ENCODE data around the gene ADARB2.

The ADARB2 gene

DNA sequence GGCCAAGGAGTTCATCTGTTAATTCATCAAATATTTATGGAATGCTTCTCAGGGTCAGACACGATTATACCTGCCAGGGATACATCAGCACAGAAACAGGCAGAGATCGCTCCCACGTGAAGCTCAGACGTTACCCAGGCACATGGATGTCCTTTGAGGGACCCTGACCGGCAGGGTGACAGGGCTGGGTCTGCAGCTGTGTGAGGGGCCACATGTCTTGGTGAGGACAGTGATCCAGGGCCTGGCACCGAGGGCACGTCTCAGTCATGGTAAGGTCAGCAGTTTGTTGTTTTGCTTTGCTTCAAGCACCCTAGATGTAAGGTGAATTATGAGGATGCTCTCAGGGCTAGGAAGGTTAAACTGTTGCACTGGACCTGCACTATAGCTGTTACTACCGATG, 453.2 kb downstream of the ADARB2 start:
- no peak for DNase-seq

- DNase-seq = no peak
Observed at GRCh38 chr10:1281405-1281782, 455.9 kb downstream of the ADARB2 start.

GRCh38 chr10:1280466-1281404, 456.6 kb downstream of the ADARB2 start:
- no peak for DNase-seq

- DNase-seq = no peak
Observed at GRCh38 chr10:1278306-1278705, 459.0 kb downstream of the ADARB2 start.

DNA sequence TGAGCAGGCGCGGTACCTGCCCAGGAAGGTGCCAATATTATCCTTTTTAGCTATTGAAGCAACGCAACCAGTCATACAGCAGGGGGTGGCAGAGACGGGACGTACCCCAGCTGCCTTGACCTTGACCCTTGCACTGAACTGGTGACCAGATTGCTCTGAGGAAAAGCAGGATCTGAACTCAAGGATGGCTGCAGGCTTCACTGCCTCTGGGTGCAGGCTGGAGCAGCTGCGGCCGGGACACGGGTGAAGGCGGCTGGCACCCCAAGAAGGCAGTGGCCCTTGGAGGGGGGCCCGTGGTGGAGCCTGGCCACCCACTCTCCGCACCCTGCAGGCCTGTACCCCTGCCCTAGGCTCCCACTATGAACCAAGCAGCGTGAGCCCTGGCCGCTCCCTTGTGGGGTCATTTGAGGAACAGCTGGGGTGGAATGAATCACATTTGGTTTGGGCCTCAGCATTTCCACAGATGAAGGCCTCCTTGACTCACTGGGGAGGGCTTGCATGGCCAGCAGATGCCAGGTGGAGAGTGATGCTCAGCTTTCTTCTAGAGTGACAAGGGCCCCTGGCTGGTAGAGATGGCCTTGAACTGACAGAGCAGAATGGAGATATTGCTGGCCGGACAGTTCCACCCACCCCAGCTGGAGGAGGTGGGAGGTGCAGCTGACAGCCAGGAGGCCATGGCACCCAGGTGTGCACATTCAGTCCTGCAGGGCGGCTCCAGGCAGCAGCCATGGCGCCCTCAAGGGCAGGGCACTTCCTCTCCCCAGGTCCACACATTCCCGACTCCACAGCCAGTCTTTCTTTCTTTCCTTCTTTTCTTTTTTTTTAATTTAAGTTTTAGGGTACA, 462.4 kb downstream of the ADARB2 start:
- no peak for DNase-seq

DNA sequence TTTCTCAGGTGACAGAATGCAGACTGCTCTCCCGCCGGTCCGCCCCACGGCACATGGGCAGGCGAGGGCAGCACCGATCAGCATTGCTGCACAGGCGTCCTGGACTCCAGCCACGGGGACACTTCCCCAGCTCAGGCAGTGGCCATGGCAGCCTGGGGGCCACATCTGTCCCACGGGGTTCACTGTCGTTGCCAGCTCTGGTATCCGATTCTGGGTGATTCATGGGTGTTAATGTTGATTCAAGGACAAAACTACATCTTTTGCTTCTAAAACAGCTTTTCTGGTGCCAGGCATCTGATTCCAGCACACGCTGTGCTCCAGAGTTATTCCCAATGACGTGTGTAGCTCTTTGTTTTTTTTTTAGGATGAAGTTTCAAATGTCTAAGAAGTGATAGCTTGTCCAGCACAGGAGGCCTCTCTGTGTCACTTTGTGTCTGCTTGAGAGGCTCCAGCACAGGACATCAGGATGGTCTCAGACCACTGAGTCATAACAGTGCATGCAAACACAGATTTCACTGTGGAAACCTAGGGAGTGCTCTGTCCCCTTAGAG, 463.1 kb downstream of the ADARB2 start:
- DNase-seq = peak; percentile 37

- DNase-seq = no peak
Observed at GRCh38 chr10:1273372-1274105, 463.8 kb downstream of the ADARB2 start.

- no peak for DNase-seq
Observed at GRCh38 chr10:1272777-1273161, 464.6 kb downstream of the ADARB2 start.

DNA sequence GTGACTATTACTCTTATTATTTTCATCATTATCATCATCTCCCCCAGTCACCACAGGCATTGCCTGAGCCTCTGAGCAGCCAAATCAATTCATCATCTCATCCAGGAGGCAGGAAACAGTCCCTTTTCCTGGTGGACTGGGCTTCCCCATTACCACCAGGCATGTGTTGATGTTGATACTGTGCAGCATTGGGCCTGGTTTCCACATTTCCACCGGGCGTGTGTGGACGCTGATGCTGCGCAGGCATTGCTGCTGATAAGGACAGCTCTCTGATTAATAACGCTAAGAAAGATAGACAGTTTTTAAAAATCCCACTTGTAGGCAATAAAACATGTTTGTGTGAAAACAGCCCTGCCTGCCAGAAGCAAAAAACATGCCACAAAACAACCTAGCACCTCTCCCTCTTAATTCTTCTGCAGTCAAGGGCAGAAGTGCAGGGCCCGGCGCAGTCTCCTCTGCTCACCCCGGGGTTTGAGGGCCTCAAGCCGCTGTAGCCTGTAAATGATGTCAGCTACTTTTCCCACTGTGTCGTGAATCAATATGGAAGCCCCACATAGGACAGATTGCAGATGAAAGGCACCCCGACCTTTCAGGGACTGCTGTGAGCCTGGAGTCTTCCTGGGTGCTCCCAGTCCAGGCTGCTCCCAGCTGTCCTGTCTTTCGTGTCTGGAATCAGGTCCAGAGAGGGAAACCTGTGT, 465.1 kb downstream of the ADARB2 start:
- no peak for DNase-seq

DNA sequence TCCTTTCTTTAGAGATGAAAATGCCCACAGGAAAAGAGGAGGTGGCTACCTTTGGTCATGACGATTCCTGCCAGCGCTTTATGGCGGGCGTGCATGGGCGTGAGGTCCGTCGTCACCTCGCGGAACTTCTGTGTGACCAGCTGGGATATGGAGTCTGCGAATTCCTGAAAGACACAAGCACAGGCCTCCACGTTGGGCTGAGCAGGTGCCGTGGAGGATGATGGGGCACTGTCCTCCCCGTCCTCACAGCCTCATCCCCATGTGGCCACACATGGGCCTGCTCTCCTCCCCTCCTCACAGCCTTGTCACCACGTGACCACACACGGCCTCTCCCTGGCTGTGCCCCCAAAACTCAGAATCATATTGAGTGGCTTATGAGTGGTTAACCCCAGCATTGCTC, 466.4 kb downstream of the ADARB2 start:
- DNase-seq = no peak

- no peak for DNase-seq
Observed at GRCh38 chr10:1270490-1270889, 466.8 kb downstream of the ADARB2 start.

GRCh38 chr10:1268831-1269230, 468.5 kb downstream of the ADARB2 start:
- no peak for DNase-seq

- DNase-seq = no peak
Observed at GRCh38 chr10:1267568-1267967, 469.8 kb downstream of the ADARB2 start.

DNA sequence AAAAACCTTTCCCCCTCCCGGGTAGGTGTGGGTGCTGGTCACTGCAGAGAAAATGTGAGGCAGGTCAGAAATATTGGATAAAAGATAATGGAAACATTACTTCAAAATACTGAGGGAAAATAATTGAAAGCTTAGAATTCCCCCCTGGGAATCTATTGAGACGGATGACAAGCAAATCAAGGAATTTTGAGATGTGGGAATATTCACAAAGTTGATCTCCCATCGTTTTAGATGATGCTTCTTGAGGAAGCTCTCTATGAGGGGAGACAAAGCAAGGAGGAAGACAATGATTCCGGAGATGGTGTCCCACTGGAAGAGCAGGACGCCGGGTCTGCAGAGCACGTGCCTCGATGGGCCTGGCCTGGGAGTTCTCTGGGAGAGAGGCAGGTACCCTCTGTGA, 470.2 kb downstream of the ADARB2 start:
- no peak for DNase-seq

GRCh38 chr10:1266033-1266802, 471.1 kb downstream of the ADARB2 start:
- no peak for DNase-seq

- DNase-seq = no peak
Observed at GRCh38 chr10:1264001-1264400, 473.3 kb downstream of the ADARB2 start.

- no peak for DNase-seq
Observed at GRCh38 chr10:1257274-1257673, 480.1 kb downstream of the ADARB2 start.

DNA sequence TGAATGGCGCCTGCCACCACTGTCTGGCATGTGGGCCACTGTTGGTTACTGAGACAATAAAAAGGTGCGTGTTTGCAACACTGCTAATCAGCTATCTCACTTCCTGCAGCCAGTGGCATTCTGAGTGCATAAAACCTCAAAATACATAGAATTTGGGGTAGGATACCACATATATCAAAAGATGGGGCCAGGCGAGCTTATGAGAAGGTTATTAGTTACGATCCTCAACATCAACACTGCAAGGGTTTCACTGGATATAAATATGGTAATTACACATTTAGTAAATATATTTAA, 480.9 kb downstream of the ADARB2 start:
- DNase-seq = no peak

GRCh38 chr10:1255600-1256431, 481.5 kb downstream of the ADARB2 start:
- no peak for DNase-seq

- no peak for DNase-seq
Observed at GRCh38 chr10:1255118-1255517, 482.2 kb downstream of the ADARB2 start.

Data from right kidney (tissue), 1 donor.